HL-60 (cell line): Measurements from ENCODE around the gene PTPRO.

Experiments
- DNase-seq, 2 experiments: peaks; one replicate each; pipeline ENCODE4 v3.0.0-alpha.2; 2010 to 2020; ENCODE audit warnings: low read depth in 1 of 2, low spot score in 1 of 2
- H3K27ac ChIP-seq: fragments of 250-450 bp; sonication (Bioruptor Pico); replicated peaks from 2 replicates; pipeline ENCODE4 v1.5.1; 2020; ENCODE audit warnings: mild to moderate bottlenecking, moderate library complexity
- H3K27me3 ChIP-seq: fragments of 250-450 bp; sonication (Bioruptor Pico); 2 replicates; pipeline ENCODE4 v1.5.1; 2021; ENCODE audit warnings: mild to moderate bottlenecking, moderate library complexity; ENCODE audit not compliant: insufficient read depth, poor library complexity, severe bottlenecking
- H3K4me3 ChIP-seq: replicated peaks from 2 replicates; pipeline ENCODE4 v1.5.1; 2011; ENCODE audit warnings: mild to moderate bottlenecking, control low read depth, low read length; ENCODE audit not compliant: insufficient read depth
- GABPA ChIP-seq: IDR thresholded peaks from 2 replicates; pipeline ENCODE4 v1.6.1; 2012; ENCODE audit warnings: low read depth
- POLR2AphosphoS5 ChIP-seq: IDR thresholded peaks from 2 replicates; pipeline ENCODE4 v1.6.1; 2012; ENCODE audit warnings: low read depth
- REST ChIP-seq: IDR thresholded peaks from 2 replicates; pipeline ENCODE4 v1.6.1; 2012; ENCODE audit warnings: low read depth; ENCODE audit not compliant: insufficient replicate concordance
- SPI1 ChIP-seq: IDR thresholded peaks from 2 replicates; pipeline ENCODE4 v1.6.1; 2012; ENCODE audit warnings: low read depth, mild to moderate bottlenecking, borderline replicate concordance
- TF ChIP-seq, protein P1 (sequence below): IDR thresholded peaks from one replicate; pipeline ENCODE4 v1.5.1; 2011; ENCODE audit warnings: low read length, control low read depth, inconsistent platforms; ENCODE audit not compliant: insufficient read depth

Gene PTPRO

DNA sequence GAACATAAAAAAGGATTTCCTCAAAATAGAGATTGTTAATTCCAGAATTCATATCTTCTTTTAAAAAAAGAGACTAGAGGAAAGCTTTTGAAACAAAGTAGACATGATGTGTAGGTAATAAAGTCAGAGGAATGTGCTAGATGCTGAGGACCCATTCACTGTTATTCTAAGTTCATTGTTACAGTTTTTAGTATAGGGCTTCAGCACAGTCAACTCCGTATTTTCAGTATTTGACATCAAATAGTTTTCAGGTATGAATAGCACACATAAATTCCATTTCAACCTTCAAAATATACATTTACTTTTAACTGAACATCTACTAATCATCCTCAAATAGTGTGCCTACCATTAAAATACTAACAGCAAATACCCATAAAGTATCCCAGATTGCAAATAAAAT is 239.1 kb downstream of the PTPRO start:
- no peak overlapping the region for H3K27ac ChIP-seq
- TF ChIP-seq REST: no peak
- no peak for TF ChIP-seq GABPA
- no peak for TF ChIP-seq SPI1
- TF ChIP-seq, protein P1, sequence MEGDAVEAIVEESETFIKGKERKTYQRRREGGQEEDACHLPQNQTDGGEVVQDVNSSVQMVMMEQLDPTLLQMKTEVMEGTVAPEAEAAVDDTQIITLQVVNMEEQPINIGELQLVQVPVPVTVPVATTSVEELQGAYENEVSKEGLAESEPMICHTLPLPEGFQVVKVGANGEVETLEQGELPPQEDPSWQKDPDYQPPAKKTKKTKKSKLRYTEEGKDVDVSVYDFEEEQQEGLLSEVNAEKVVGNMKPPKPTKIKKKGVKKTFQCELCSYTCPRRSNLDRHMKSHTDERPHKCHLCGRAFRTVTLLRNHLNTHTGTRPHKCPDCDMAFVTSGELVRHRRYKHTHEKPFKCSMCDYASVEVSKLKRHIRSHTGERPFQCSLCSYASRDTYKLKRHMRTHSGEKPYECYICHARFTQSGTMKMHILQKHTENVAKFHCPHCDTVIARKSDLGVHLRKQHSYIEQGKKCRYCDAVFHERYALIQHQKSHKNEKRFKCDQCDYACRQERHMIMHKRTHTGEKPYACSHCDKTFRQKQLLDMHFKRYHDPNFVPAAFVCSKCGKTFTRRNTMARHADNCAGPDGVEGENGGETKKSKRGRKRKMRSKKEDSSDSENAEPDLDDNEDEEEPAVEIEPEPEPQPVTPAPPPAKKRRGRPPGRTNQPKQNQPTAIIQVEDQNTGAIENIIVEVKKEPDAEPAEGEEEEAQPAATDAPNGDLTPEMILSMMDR: no peak
- TF ChIP-seq POLR2AphosphoS5: no peak
- DNase-seq: no peak
- H3K4me3 ChIP-seq: no peak overlapping the region
- H3K27me3 ChIP-seq: no peaks in the 10 kb centered on the region

GRCh38 chr12:15562263-15562662 is 240.0 kb downstream of the PTPRO start:
- no peaks in the 10 kb centered on the region for H3K27me3 ChIP-seq
- H3K27ac ChIP-seq: no peak overlapping the region
- no peak overlapping the region for H3K4me3 ChIP-seq
- TF ChIP-seq GABPA (no peak), SPI1 (no peak), REST (no peak), POLR2AphosphoS5 (no peak)
- TF ChIP-seq, protein P1: no peak
- DNase-seq: no peak

- H3K4me3 ChIP-seq: no peak overlapping the region
- no peak overlapping the region for H3K27ac ChIP-seq
- no peak for TF ChIP-seq POLR2AphosphoS5
- TF ChIP-seq, protein P1: no peak
- no peak for TF ChIP-seq GABPA
- TF ChIP-seq SPI1: no peak
- TF ChIP-seq REST: no peak
- peak in 1 of 2 experiments; percentile 9 for DNase-seq
- H3K27me3 ChIP-seq: no peaks in the 10 kb centered on the region
These were observed 241.4 kb downstream of the PTPRO start for GRCh38 chr12:15563663-15564062.
